Measurements from ENCODE around the gene TCEA2.

DNA sequence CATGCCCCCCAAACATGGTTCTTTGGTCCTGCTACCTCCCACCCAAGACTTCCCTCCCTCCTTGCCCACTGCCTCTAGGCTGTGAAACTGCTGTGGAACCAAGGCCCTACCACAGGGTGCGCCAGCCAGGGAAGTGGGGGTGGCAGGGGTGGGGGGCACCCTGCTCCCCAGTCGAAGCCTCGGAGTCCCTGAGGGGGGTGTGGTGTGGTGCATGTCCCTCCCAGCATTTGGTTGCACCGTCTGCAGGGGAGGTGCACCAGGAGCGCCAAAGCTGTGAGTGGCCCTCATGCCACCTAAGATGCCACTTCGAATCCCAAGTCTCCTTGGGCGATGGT lies 14.5 kb downstream of the TCEA2 start:
- TF ChIP-seq, protein P1, sequence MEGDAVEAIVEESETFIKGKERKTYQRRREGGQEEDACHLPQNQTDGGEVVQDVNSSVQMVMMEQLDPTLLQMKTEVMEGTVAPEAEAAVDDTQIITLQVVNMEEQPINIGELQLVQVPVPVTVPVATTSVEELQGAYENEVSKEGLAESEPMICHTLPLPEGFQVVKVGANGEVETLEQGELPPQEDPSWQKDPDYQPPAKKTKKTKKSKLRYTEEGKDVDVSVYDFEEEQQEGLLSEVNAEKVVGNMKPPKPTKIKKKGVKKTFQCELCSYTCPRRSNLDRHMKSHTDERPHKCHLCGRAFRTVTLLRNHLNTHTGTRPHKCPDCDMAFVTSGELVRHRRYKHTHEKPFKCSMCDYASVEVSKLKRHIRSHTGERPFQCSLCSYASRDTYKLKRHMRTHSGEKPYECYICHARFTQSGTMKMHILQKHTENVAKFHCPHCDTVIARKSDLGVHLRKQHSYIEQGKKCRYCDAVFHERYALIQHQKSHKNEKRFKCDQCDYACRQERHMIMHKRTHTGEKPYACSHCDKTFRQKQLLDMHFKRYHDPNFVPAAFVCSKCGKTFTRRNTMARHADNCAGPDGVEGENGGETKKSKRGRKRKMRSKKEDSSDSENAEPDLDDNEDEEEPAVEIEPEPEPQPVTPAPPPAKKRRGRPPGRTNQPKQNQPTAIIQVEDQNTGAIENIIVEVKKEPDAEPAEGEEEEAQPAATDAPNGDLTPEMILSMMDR (IDR thresholded peaks at IDR 0.05): no peak
- no peak for TF ChIP-seq POLR2AphosphoS5 (IDR thresholded peaks at IDR 0.05; ENCODE audit: low read depth, low read length)

Measured in Panc1 (cell line).